H1 (cell line): ENCODE results near the gene SLC25A22. TPM values are rescaled to one million over a fixed set of nuclear protein-coding genes. Genes with fewer than 3 reads are reported as not detected.

Source experiments
- CTCF ChIA-PET: fragments of 300-600 bp; sonication (Branson Sonifier 250); formaldehyde crosslinking; loops from one replicate; lab custom pipeline; 2021; ENCODE audit not compliant: partially characterized antibody; lab: Charles Lee
- POLR2A ChIA-PET: fragments of 300-600 bp; sonication (Branson Sonifier 250); formaldehyde crosslinking; loops from one replicate; lab custom pipeline; 2021; ENCODE audit warnings: inconsistent platforms; ENCODE audit not compliant: partially characterized antibody; lab: Charles Lee
- DNase-seq, 2 experiments: peaks; one replicate each; pipeline versions ENCODE4 v3.0.0 to v3.0.0-alpha.2; 2010 to 2022; ENCODE audit warnings: low spot score in 2 of 2, low read depth in 1 of 2, mixed read lengths in 1 of 2
- FAIRE-seq: peaks from 2 replicates; lab custom pipeline; 2011; peaks lifted over from hg19 to GRCh38; lab: Jason Lieb, UNC
- H2AFZ ChIP-seq: 2 replicates; pipeline ENCODE4 v1.8.1; 2012; ENCODE audit warnings: low read length, inconsistent platforms
- H2AK5ac ChIP-seq: 2 replicates; pipeline ENCODE4 v1.6.1; 2013; ENCODE audit warnings: low read depth, low read length
- H2BK120ac ChIP-seq: replicated peaks from 2 replicates; pipeline ENCODE3; 2013; ENCODE audit warnings: low read depth, low read length, inconsistent platforms
- H2BK12ac ChIP-seq: 2 replicates; pipeline ENCODE4 v1.6.1; 2013; ENCODE audit warnings: low read depth, low read length
- H2BK15ac ChIP-seq: 2 replicates; pipeline ENCODE4 v1.6.1; 2013; ENCODE audit warnings: low read length
- H2BK20ac ChIP-seq: 2 replicates; pipeline ENCODE4 v1.6.1; 2013; ENCODE audit warnings: low read length
- H2BK5ac ChIP-seq: 2 replicates; pipeline ENCODE4 v1.6.1; 2013; ENCODE audit warnings: low read depth, low read length
- H3K14ac ChIP-seq: 2 replicates; pipeline ENCODE4 v1.6.1; 2013; ENCODE audit warnings: inconsistent platforms; ENCODE audit not compliant: insufficient read length
- H3K18ac ChIP-seq: 2 replicates; pipeline ENCODE4 v1.6.1; 2013; ENCODE audit warnings: low read length; ENCODE audit errors: extremely low read depth
- H3K23ac ChIP-seq: 2 replicates; pipeline ENCODE4 v1.6.1; 2013; ENCODE audit warnings: inconsistent platforms; ENCODE audit not compliant: insufficient read length
- H3K23me2 ChIP-seq: 2 replicates; pipeline ENCODE4 v1.6.1; 2013; ENCODE audit warnings: low read depth, low read length
- H3K27ac ChIP-seq: 2 replicates; pipeline ENCODE4 v1.6.1; 2011; ENCODE audit warnings: low read depth, low read length, inconsistent platforms
- H3K27me3 ChIP-seq, 4 experiments: replicated peaks in 1 of 4; 1 replicate in 1 of 4; 2 replicates in 3 of 4; pipeline versions ENCODE4 v1.6.1 to v1.8.1; 2011 to 2013; ENCODE audit warnings: low read length in 3 of 4, mild to moderate bottlenecking in 3 of 4, inconsistent platforms in 2 of 4, mixed read lengths in 2 of 4, moderate library complexity in 1 of 4; ENCODE audit not compliant: control insufficient read depth in 3 of 4, insufficient read depth in 3 of 4; ENCODE audit errors: extremely low read depth in 1 of 4
- H3K36me3 ChIP-seq, 4 experiments: 2 replicates each; pipeline versions ENCODE4 v1.6.1 to v1.8.1; 2011 to 2013; ENCODE audit warnings: mild to moderate bottlenecking in 4 of 4, low read length in 3 of 4, moderate library complexity in 2 of 4, control low read depth in 1 of 4, inconsistent platforms in 1 of 4; ENCODE audit not compliant: insufficient read depth in 4 of 4, control insufficient read depth in 2 of 4
- H3K4ac ChIP-seq: replicated peaks from 2 replicates; pipeline ENCODE3; 2013; ENCODE audit warnings: low read length, low read depth, mixed read lengths, inconsistent platforms; ENCODE audit not compliant: insufficient read length
- H3K4me1 ChIP-seq, 4 experiments: replicated peaks in 1 of 4; 1 replicate in 1 of 4; 2 replicates in 3 of 4; pipeline versions ENCODE4 v1.6.1 to v1.8.1; 2011 to 2013; ENCODE audit warnings: low read length in 3 of 4, inconsistent platforms in 2 of 4, mixed read lengths in 1 of 4; ENCODE audit not compliant: insufficient read depth in 4 of 4, control insufficient read depth in 3 of 4
- H3K4me2 ChIP-seq, 2 experiments: 2 replicates each; pipeline versions ENCODE4 v1.6.1 to v1.8.1; 2011 to 2013; ENCODE audit warnings: low read depth in 2 of 2, low read length in 2 of 2, control low read depth in 1 of 2, inconsistent platforms in 1 of 2, mild to moderate bottlenecking in 1 of 2; ENCODE audit not compliant: insufficient read depth in 1 of 2
- H3K4me3 ChIP-seq, 4 experiments: fragments of 200-600, 300-600 bp in 1 of 4; sonication (generic), shearing (Covaris generic), sonication (Bioruptor Twin) in 1 of 4; 2 replicates each; pipeline versions ENCODE4 v1.5.1 to v1.8.1; 2011 to 2016; ENCODE audit warnings: low read length in 4 of 4, low read depth in 3 of 4, control low read depth in 2 of 4, inconsistent platforms in 2 of 4, mild to moderate bottlenecking in 2 of 4, mixed read lengths in 1 of 4, moderate library complexity in 1 of 4; ENCODE audit not compliant: insufficient read depth in 2 of 4; ENCODE audit errors: extremely low read depth in 1 of 4
- H3K56ac ChIP-seq: replicated peaks from 2 replicates; pipeline ENCODE3; 2013; ENCODE audit warnings: low read depth, mild to moderate bottlenecking, mixed read lengths, low read length, inconsistent platforms; ENCODE audit not compliant: insufficient read length
- H3K79me1 ChIP-seq: 2 replicates; pipeline ENCODE4 v1.6.1; 2013; ENCODE audit warnings: low read depth, low read length, control low read depth
- H3K79me2 ChIP-seq, 2 experiments: 2 replicates each; pipeline versions ENCODE4 v1.6.1 to v1.8.1; 2012 to 2013; ENCODE audit warnings: low read length in 2 of 2, mild to moderate bottlenecking in 2 of 2, inconsistent platforms in 1 of 2; ENCODE audit not compliant: insufficient read depth in 2 of 2, control insufficient read depth in 1 of 2
- H3K9ac ChIP-seq, 4 experiments: replicated peaks in 1 of 4; 1 replicate in 1 of 4; 2 replicates in 3 of 4; pipeline versions ENCODE4 v1.6.1 to v1.8.1; 2011 to 2013; ENCODE audit warnings: low read depth in 3 of 4, low read length in 3 of 4, control low read depth in 2 of 4, mild to moderate bottlenecking in 2 of 4, moderate library complexity in 2 of 4, inconsistent platforms in 1 of 4; ENCODE audit errors: extremely low read depth in 1 of 4
- H3K9me3 ChIP-seq, 2 experiments: 2 replicates each; pipeline versions ENCODE4 v1.6.1 to v1.8.1; 2012 to 2013; ENCODE audit warnings: mild to moderate bottlenecking in 2 of 2, moderate library complexity in 2 of 2, control low read depth in 1 of 2, inconsistent platforms in 1 of 2, low read depth in 1 of 2, low read length in 1 of 2, mixed read lengths in 1 of 2; ENCODE audit not compliant: insufficient read depth in 2 of 2
- H4K20me1 ChIP-seq, 2 experiments: replicated peaks in 1 of 2; 2 replicates each; pipeline versions ENCODE3 to v1.8.1; 2011 to 2013; ENCODE audit warnings: inconsistent platforms in 2 of 2, low read length in 2 of 2, mild to moderate bottlenecking in 1 of 2; ENCODE audit not compliant: insufficient read depth in 2 of 2, control insufficient read depth in 1 of 2
- H4K5ac ChIP-seq: 2 replicates; pipeline ENCODE4 v1.6.1; 2013; ENCODE audit warnings: low read length, low read depth, mixed read lengths, inconsistent platforms; ENCODE audit not compliant: insufficient read length
- H4K8ac ChIP-seq: 2 replicates; pipeline ENCODE4 v1.8.0; 2013; ENCODE audit warnings: mild to moderate bottlenecking, moderate library complexity, low read length, inconsistent platforms; ENCODE audit not compliant: insufficient read depth; ENCODE audit errors: extremely low read depth
- H4K91ac ChIP-seq: replicated peaks from 2 replicates; pipeline ENCODE3; 2013; ENCODE audit warnings: low read length, mixed read lengths, inconsistent platforms; ENCODE audit not compliant: insufficient read length
- CTCF ChIP-seq, 3 experiments: IDR thresholded peaks; 1 replicate in 2 of 3; 2 replicates in 1 of 3; pipeline versions ENCODE4 v1.5.1 to v1.6.1; 2011; ENCODE audit warnings: low read length in 3 of 3, mild to moderate bottlenecking in 3 of 3, inconsistent platforms in 2 of 3, low read depth in 1 of 3, moderate library complexity in 1 of 3; ENCODE audit not compliant: insufficient read depth in 1 of 3; ENCODE audit errors: control extremely low read depth in 1 of 3
- POLR2AphosphoS5 ChIP-seq: IDR thresholded peaks from 2 replicates; pipeline ENCODE4 v1.6.1; 2011; ENCODE audit warnings: low read depth, low read length
- WGBS, 2 experiments: shearing (Covaris generic) in 1 of 2; methylation state at CpG; one replicate each; pipeline versions ENCODE4 v1.1.6 to v1.1.7; 2013 to 2015; ENCODE audit warnings: low lambda C conversion rate in 2 of 2, mixed read lengths in 2 of 2, inconsistent platforms in 1 of 2, low coverage in 1 of 2, missing lambda C conversion rate in 1 of 2; ENCODE audit not compliant: insufficient replicate concordance in 2 of 2, insufficient coverage in 1 of 2, insufficient read length in 1 of 2; ENCODE audit errors: extremely low coverage in 1 of 2, missing lambda C conversion rate in 1 of 2; 5-methylcytosine and 5-hydroxymethylcytosine counted together
- polyA plus RNA-seq, 7 experiments: library from polyadenylated mRNA; depleted of rRNA in 3 of 7; stranded (reverse) in 5 of 7; unstranded in 2 of 7; fragments of >200 nt in 5 of 7; fragments of 200-250 nt in 2 of 7; gene quantifications; 1 replicate in 5 of 7; 2 replicates in 1 of 7; 4 replicates in 1 of 7; pipeline versions ENCODE4 v1.2.1 to v1.2.3, GENCODE V29; 2011 to 2013; ENCODE audit warnings: missing spikeins in 2 of 7, mixed read lengths in 2 of 7
- total RNA-seq: library from RNA; stranded (reverse); fragmentation: NEBNext Ultra II Directional; extraction: Animal tissue kit (Norgen Biotek cat#: 25700); gene quantifications from 2 replicates; pipeline ENCODE4 v1.2.1, GENCODE V29; 2021

Gene SLC25A22
- total and polyA plus RNA-seq, 2 of the 8 experiments (the other 6 are each of a cell fraction or from before 2014, with no cell fraction given), result 31.5 to 48.0 TPM

GRCh38 chr11:766106-766935 is 31.8 kb downstream of the SLC25A22 start:
- Histone ChIP-seq H2BK15ac (no peak overlapping the region), H3K79me2 (no peaks in the 10 kb centered on the region), H3K18ac (no peak overlapping the region), H3K4me2 (no peak overlapping the region), H2AK5ac (no peak overlapping the region), H4K8ac (peak overlapping the region; percentile 35; the same call in 1 of the 2 replicates), H4K91ac (no peak overlapping the region), H2BK20ac (no peak overlapping the region), H2AFZ (no peak overlapping the region), H4K20me1 (peaks cover 13 to 35% of the 10 kb centered on the region in 2 experiments), H3K4me1 (peaks cover 0 to 12% (median 7%) of the 10 kb centered on the region in 4 experiments; a peak in 6 of 7 replicates), H3K4ac (peak overlapping the region; percentile 96), H2BK12ac (no peak overlapping the region), H3K4me3 (no peak overlapping the region), H3K56ac (no peak overlapping the region), H3K23ac (no peak overlapping the region), H4K5ac (no peak overlapping the region), H2BK5ac (no peak overlapping the region; the same call in 1 of the 2 replicates), H3K27ac (no peak overlapping the region), H3K36me3 (peaks cover 19 to 58% (median 32%) of the 10 kb centered on the region in 4 experiments), H2BK120ac (no peak overlapping the region), H3K9me3 (no peaks in the 10 kb centered on the region), H3K14ac (no peak overlapping the region), H3K23me2 (no peaks in the 10 kb centered on the region), H3K27me3 (no peaks in the 10 kb centered on the region), H3K9ac (no peak overlapping the region), H3K79me1 (peaks cover 7% of the 10 kb centered on the region; the same call in 1 of the 2 replicates)
- no peak for FAIRE-seq
- CTCF ChIA-PET, result interaction anchor here (0.6 to 26.9 kb wide), 11 partner anchors 9 to 128 kb away, joined by 3 to 395 read pairs (median 4); no protein-coding TSS in a partner anchor
- 87% methylated on average over 9 of the region's 11 CpGs; no CpG with 5 or more reads in 1 of the 2 experiments for WGBS, 2 experiments
- 0 out of 2 replicates have a peak, but pooled peaks have one; percentile 36 for TF ChIP-seq POLR2AphosphoS5
- no peak for TF ChIP-seq CTCF (IDR thresholded peaks at IDR 0.05; ENCODE audit: control extremely low read depth in 1 of 3, insufficient read depth in 1 of 3, low read depth in 1 of 3, low read length in 3 of 3)
- POLR2A ChIA-PET, result interaction anchor here (0.6 to 35.3 kb wide), 12 partner anchors 1 to 205 kb away, joined by 3 to 636 read pairs (median 3); partner anchors contain the start of genes CEND1, DEAF1, DRD4 and GATD1
- DNase-seq, result no peak
